ENCODE results near the gene APEH.

APEH gene

GRCh38 chr3:49665822-49666519 is 8.2 kb upstream of the APEH start:
- H3K4me3 ChIP-seq (ENCODE audit: low read depth, low read length) = no peak overlapping the region
- TF ChIP-seq CTCF (IDR thresholded peaks at IDR 0.05; ENCODE audit: low read depth, low read length, missing control alignments) = no peak
- DNase-seq (ENCODE audit: low read depth) = no peak

GRCh38 chr3:49666592-49666991 is 7.6 kb upstream of the APEH start:
- no peak for TF ChIP-seq CTCF (IDR thresholded peaks at IDR 0.05; ENCODE audit: low read depth, low read length, missing control alignments)
- no peak for DNase-seq (ENCODE audit: low read depth)
- H3K4me3 ChIP-seq (ENCODE audit: low read depth, low read length) = no peak overlapping the region

GRCh38 chr3:49667701-49668413 is 6.3 kb upstream of the APEH start:
- no peak for DNase-seq (ENCODE audit: low read depth)

GRCh38 chr3:49668414-49668797 is 5.7 kb upstream of the APEH start:
- no peak for TF ChIP-seq CTCF (IDR thresholded peaks at IDR 0.05; ENCODE audit: low read depth, low read length, missing control alignments)
- no peak overlapping the region for H3K4me3 ChIP-seq (ENCODE audit: low read depth, low read length)
- no peak for DNase-seq (ENCODE audit: low read depth)

More at GRCh38 chr3:49667701-49668413, 6.3 kb upstream of the APEH start:
- no peak overlapping the region for H3K4me3 ChIP-seq (ENCODE audit: low read depth, low read length)
- no peak for TF ChIP-seq CTCF (IDR thresholded peaks at IDR 0.05; ENCODE audit: low read depth, low read length, missing control alignments)

- no peak for DNase-seq (ENCODE audit: low read depth)
- TF ChIP-seq CTCF (IDR thresholded peaks at IDR 0.05; ENCODE audit: low read depth, low read length, missing control alignments) = no peak
- no peak overlapping the region for H3K4me3 ChIP-seq (ENCODE audit: low read depth, low read length)
Observed at GRCh38 chr3:49668861-49669260, 5.3 kb upstream of the APEH start.

GRCh38 chr3:49669352-49669751 is 4.8 kb upstream of the APEH start:
- no peak overlapping the region for H3K4me3 ChIP-seq (ENCODE audit: low read depth, low read length)
- no peak for TF ChIP-seq CTCF (IDR thresholded peaks at IDR 0.05; ENCODE audit: low read depth, low read length, missing control alignments)

GRCh38 chr3:49670940-49671290 is 3.2 kb upstream of the APEH start:
- H3K4me3 ChIP-seq (ENCODE audit: low read depth, low read length) = no peak overlapping the region
- no peak for DNase-seq (ENCODE audit: low read depth)
- TF ChIP-seq CTCF (IDR thresholded peaks at IDR 0.05; ENCODE audit: low read depth, low read length, missing control alignments) = no peak

More at GRCh38 chr3:49669352-49669751, 4.8 kb upstream of the APEH start:
- DNase-seq (ENCODE audit: low read depth) = no peak

Data from GM12864 (cell line).